Measurements from ENCODE around the gene FASN.

DNA sequence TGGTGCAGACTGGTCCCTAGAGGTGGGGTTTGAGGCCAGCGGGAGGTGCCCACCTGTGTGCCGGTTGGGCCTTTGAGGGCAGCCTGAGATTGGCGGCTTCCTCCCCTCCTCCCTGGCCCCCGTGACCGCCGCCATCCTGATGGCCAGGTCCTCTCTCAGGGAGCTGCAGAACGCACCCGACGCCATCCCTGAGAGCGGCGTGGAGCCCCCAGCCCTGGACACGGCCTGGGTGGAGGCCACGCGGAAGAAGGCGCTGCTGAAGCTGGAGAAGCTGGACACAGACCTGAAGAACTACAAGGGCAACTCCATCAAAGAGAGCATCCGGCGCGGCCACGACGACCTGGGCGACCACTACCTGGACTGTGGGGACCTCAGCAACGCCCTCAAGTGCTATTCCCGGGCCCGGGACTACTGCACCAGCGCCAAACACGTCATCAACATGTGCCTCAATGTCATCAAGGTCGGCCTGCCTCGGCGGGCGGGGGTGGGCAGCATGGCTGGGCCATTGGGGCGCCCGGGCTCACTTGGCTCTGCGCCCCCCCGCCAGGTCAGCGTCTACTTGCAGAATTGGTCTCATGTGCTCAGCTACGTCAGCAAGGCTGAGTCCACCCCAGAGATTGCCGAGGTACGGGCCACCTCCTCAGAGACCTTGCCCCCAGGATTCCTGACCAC, 43.5 kb downstream of the FASN start:
- TF ChIP-seq, protein P1, sequence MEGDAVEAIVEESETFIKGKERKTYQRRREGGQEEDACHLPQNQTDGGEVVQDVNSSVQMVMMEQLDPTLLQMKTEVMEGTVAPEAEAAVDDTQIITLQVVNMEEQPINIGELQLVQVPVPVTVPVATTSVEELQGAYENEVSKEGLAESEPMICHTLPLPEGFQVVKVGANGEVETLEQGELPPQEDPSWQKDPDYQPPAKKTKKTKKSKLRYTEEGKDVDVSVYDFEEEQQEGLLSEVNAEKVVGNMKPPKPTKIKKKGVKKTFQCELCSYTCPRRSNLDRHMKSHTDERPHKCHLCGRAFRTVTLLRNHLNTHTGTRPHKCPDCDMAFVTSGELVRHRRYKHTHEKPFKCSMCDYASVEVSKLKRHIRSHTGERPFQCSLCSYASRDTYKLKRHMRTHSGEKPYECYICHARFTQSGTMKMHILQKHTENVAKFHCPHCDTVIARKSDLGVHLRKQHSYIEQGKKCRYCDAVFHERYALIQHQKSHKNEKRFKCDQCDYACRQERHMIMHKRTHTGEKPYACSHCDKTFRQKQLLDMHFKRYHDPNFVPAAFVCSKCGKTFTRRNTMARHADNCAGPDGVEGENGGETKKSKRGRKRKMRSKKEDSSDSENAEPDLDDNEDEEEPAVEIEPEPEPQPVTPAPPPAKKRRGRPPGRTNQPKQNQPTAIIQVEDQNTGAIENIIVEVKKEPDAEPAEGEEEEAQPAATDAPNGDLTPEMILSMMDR (IDR thresholded peaks at IDR 0.05) = no peak
- TF ChIP-seq POLR2A (IDR thresholded peaks at IDR 0.05) (no peak), EP300 (IDR thresholded peaks at IDR 0.05) (no peak)

Data from ovary (tissue), 3 donors.